Measurements from ENCODE around the gene PLPPR1. TPM values are rescaled to one million over a fixed set of nuclear protein-coding genes. Genes with fewer than 3 reads are reported as not detected.

PLPPR1 gene
- total and polyA plus RNA-seq, 2 of the 4 experiments (the other 2 are of a cell fraction) = not detected

DNA sequence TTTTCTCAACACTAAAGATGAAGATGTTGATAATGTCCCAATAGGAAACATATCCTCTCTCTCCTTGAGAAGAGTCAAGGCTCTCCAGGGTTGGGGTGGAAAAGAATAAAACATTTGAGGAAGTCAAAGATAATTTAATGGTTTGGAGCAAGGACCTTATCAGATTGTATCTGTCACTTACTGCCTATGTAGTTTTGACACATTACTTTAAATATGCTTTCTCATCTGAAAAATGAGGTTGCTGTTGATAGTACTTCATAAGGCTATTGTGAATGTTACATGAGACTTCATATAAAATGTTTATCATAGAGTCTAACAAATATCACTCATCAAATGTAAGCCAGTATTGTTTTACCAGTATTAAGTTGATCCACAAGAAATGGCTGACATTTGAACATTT lies 307.6 kb downstream of the PLPPR1 start:
- Histone ChIP-seq H3K9ac (ENCODE audit: low read depth, low read length) (no peak overlapping the region), H3K9me3 (ENCODE audit: control insufficient read depth, insufficient read depth, low read length) (no peaks in the 10 kb centered on the region), H4K8ac (ENCODE audit: low read depth in 2 of 2, low read length in 2 of 2) (no peak overlapping the region), H2BK120ac (ENCODE audit: low read depth, low read length) (no peak overlapping the region), H2BK15ac (ENCODE audit: low read depth, low read length) (no peak overlapping the region), H3K4me3 (ENCODE audit: insufficient read depth, low read depth, low read length) (no peak overlapping the region), H3K4ac (ENCODE audit: low read depth, low read length) (no peak overlapping the region), H2BK20ac (ENCODE audit: low read depth, low read length) (no peak overlapping the region), H3K27ac (ENCODE audit: insufficient read depth, low read length) (no peak overlapping the region), H4K20me1 (ENCODE audit: insufficient read depth, low read length) (no peaks in the 10 kb centered on the region), H2BK5ac (ENCODE audit: low read depth, low read length, poor library complexity, severe bottlenecking) (no peak overlapping the region), H3K14ac (replicated peaks; ENCODE audit: low read depth, low read length) (no peak overlapping the region), H2AK5ac (ENCODE audit: low read depth, low read length) (no peak overlapping the region), H3K79me1 (ENCODE audit: low read depth in 1 of 2, low read length in 2 of 2) (no peaks in the 10 kb centered on the region), H2AFZ (replicated peaks; ENCODE audit: low read length, poor library complexity) (no peak overlapping the region), H3K4me2 (ENCODE audit: low read depth, low read length) (no peak overlapping the region), H2AK9ac (replicated peaks; ENCODE audit: low read depth, low read length, poor library complexity) (no peak overlapping the region), H3K18ac (ENCODE audit: low read depth, low read length) (no peak overlapping the region), H3K9me1 (ENCODE audit: insufficient read depth, low read length) (no peaks in the 10 kb centered on the region), H3K36me3 (ENCODE audit: control insufficient read depth, insufficient read depth, low read length) (no peaks in the 10 kb centered on the region), H3K23ac (ENCODE audit: low read depth, low read length) (no peak overlapping the region), H3K56ac (ENCODE audit: extremely low read depth, insufficient read depth, low read length) (no peak overlapping the region), H4K91ac (ENCODE audit: insufficient read depth, low read depth, low read length) (no peak overlapping the region), H3K4me1 (ENCODE audit: control insufficient read depth, insufficient read depth, low read length) (no peaks in the 10 kb centered on the region), H3K27me3 (ENCODE audit: control insufficient read depth, insufficient read depth, low read length) (no peaks in the 10 kb centered on the region; the same call in 1 of the 2 replicates), H4K5ac (ENCODE audit: low read depth, low read length) (no peak overlapping the region)
- TF ChIP-seq RAD21 (IDR thresholded peaks at IDR 0.05; ENCODE audit: low read length) = no peak
- TF ChIP-seq RCOR1 (IDR thresholded peaks at IDR 0.05; ENCODE audit: insufficient replicate concordance, low read length) = no peak
- TF ChIP-seq CEBPB (IDR thresholded peaks at IDR 0.05; ENCODE audit: low read depth, low read length) = no peak
- TF ChIP-seq NFE2L2 (IDR thresholded peaks at IDR 0.05; ENCODE audit: low read depth, low read length) = no peak
- TF ChIP-seq POLR2A (IDR thresholded peaks at IDR 0.05; ENCODE audit: low read depth, low read length) = no peak
- TF ChIP-seq MAZ (IDR thresholded peaks at IDR 0.05; ENCODE audit: borderline replicate concordance, low read depth, low read length) = no peak
- no peak for TF ChIP-seq RFX5 (IDR thresholded peaks at IDR 0.05; ENCODE audit: low read depth, low read length)
- no peak for TF ChIP-seq SMC3 (IDR thresholded peaks at IDR 0.05; ENCODE audit: low read depth, low read length)
- TF ChIP-seq, protein P1, sequence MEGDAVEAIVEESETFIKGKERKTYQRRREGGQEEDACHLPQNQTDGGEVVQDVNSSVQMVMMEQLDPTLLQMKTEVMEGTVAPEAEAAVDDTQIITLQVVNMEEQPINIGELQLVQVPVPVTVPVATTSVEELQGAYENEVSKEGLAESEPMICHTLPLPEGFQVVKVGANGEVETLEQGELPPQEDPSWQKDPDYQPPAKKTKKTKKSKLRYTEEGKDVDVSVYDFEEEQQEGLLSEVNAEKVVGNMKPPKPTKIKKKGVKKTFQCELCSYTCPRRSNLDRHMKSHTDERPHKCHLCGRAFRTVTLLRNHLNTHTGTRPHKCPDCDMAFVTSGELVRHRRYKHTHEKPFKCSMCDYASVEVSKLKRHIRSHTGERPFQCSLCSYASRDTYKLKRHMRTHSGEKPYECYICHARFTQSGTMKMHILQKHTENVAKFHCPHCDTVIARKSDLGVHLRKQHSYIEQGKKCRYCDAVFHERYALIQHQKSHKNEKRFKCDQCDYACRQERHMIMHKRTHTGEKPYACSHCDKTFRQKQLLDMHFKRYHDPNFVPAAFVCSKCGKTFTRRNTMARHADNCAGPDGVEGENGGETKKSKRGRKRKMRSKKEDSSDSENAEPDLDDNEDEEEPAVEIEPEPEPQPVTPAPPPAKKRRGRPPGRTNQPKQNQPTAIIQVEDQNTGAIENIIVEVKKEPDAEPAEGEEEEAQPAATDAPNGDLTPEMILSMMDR (conservative IDR thresholded peaks at IDR 0.05; ENCODE audit: low read depth, low read length) = no peak
- no peak for TF ChIP-seq MXI1 (IDR thresholded peaks at IDR 0.05; ENCODE audit: borderline replicate concordance, low read depth, low read length)
- no peak for TF ChIP-seq CHD1 (IDR thresholded peaks at IDR 0.05; ENCODE audit: low read depth, low read length)
- TF ChIP-seq MAFK (IDR thresholded peaks at IDR 0.05; ENCODE audit: low read depth, low read length) = no peak
- TF ChIP-seq, protein P2, sequence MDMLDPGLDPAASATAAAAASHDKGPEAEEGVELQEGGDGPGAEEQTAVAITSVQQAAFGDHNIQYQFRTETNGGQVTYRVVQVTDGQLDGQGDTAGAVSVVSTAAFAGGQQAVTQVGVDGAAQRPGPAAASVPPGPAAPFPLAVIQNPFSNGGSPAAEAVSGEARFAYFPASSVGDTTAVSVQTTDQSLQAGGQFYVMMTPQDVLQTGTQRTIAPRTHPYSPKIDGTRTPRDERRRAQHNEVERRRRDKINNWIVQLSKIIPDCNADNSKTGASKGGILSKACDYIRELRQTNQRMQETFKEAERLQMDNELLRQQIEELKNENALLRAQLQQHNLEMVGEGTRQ (IDR thresholded peaks at IDR 0.05; ENCODE audit: low read depth, low read length) = no peak
- ATAC-seq (ENCODE audit: low read depth) (no peak), DNase-seq (no peak)
- in situ Hi-C loops (cut with MboI; ENCODE audit: low sequenced_read_pairs) (no loop called here), dilution Hi-C loops (cut with HindIII; ENCODE audit: low sequenced_read_pairs, unreplicated experiment) (no loop called here), intact Hi-C loops (cut with micrococcal nuclease) (no loop called here)
- CTCF ChIA-PET = no interaction called here
- BruUV-seq (replicated peaks) = no TSS peak
- POLR2A ChIA-PET (ENCODE audit: unreplicated experiment) = no interaction called here
